ENCODE measurements around the gene SLC17A9.

DNA sequence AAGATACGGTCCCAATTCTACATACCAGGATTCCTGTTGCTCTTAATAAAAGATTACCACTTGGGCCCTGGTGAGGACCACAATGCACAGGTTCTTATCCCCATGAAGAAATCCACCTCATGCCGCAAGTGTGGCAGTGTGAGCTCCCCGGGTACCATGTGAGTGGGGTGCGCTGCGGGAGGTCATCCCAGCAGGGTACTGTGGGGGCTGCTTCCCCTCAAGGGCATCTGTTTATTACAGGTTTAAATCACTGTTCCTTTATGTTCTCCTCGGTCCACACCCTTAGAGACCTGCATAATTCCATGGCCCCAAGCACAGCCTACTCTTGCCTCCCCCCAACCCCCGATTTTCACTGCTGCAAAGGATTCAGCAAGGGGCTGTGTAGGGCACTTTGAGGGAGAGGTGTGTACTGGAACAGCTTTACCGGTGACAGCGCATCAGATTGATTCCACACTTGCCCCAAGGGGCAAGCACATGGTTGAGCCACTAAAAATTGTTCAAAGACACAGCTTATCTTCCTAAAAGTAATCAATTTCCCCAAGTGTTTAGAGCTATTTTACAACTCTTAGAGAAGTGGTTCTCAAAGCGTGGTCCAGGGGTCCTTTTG, 32.4 kb upstream of the SLC17A9 start:
- TF ChIP-seq, protein P1, sequence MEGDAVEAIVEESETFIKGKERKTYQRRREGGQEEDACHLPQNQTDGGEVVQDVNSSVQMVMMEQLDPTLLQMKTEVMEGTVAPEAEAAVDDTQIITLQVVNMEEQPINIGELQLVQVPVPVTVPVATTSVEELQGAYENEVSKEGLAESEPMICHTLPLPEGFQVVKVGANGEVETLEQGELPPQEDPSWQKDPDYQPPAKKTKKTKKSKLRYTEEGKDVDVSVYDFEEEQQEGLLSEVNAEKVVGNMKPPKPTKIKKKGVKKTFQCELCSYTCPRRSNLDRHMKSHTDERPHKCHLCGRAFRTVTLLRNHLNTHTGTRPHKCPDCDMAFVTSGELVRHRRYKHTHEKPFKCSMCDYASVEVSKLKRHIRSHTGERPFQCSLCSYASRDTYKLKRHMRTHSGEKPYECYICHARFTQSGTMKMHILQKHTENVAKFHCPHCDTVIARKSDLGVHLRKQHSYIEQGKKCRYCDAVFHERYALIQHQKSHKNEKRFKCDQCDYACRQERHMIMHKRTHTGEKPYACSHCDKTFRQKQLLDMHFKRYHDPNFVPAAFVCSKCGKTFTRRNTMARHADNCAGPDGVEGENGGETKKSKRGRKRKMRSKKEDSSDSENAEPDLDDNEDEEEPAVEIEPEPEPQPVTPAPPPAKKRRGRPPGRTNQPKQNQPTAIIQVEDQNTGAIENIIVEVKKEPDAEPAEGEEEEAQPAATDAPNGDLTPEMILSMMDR (IDR thresholded peaks at IDR 0.05): no peak
- no peak for TF ChIP-seq POLR2A (IDR thresholded peaks at IDR 0.05)

Data from esophagus squamous epithelium (tissue), 4 donors.